Psoas muscle (tissue), 8 donors: ENCODE measurements around the gene CADM4. TPM values are rescaled to one million over a fixed set of nuclear protein-coding genes. Genes with fewer than 3 reads are reported as not detected.
"Not testable (repeated sequence)": the region's sequence is repeated elsewhere in the genome, so short reads cannot be mapped to it uniquely, and the experiment has no call there.

Experiments used
- ATAC-seq, 4 donors: fragments of 200-7000 bp; cut with Tn5 transposase; one replicate each; pipeline ENCODE4 v1.9.1; 2020; ENCODE audit warnings: moderate library complexity in 3 of 4, mild to moderate bottlenecking in 2 of 4
- DNase-seq, 2 donors: peaks; one replicate each; pipeline ENCODE4 v3.0.0-alpha.2; 2020
- H3K27ac ChIP-seq: fragments of 200-600 bp; one replicate; pipeline ENCODE4 v1.8.0; 2022
- H3K27me3 ChIP-seq, 3 donors: fragments of 200-600 bp in 1 of 3; one replicate each; pipeline versions ENCODE4 v1.6.1 to v1.8.0; 2013 to 2022; ENCODE audit warnings: low read length in 2 of 3, mild to moderate bottlenecking in 2 of 3, moderate library complexity in 1 of 3; ENCODE audit not compliant: insufficient read depth in 3 of 3
- H3K36me3 ChIP-seq, 2 donors: fragments of 200-600 bp in 1 of 2; one replicate each; pipeline versions ENCODE4 v1.6.1 to v1.8.0; 2013 to 2022; ENCODE audit warnings: low read depth in 1 of 2, mild to moderate bottlenecking in 1 of 2, moderate library complexity in 1 of 2; ENCODE audit not compliant: insufficient read depth in 1 of 2
- H3K4me1 ChIP-seq: fragments of 200-600 bp; one replicate; pipeline ENCODE4 v1.8.0; 2022
- H3K4me3 ChIP-seq: fragments of 200-600 bp; one replicate; pipeline ENCODE4 v1.8.0; 2022; ENCODE audit warnings: mild to moderate bottlenecking
- H3K9me3 ChIP-seq: fragments of 200-600 bp; one replicate; pipeline ENCODE4 v1.8.0; 2022
- CTCF ChIP-seq: fragments of 200-600 bp; IDR thresholded peaks from one replicate; pipeline ENCODE4 v1.8.0; 2022; ENCODE audit warnings: antibody characterized with exemption
- WGBS, 3 donors: extraction: QIAGEN DNeasy Blood & Tissue Kit; methylation state at CpG; one replicate each; pipeline versions ENCODE4 v1.1.6 to v1.1.7; 2013; 5-methylcytosine and 5-hydroxymethylcytosine counted together
- intact Hi-C, 2 donors: fragments of 100-400 bp; cut with DNase I; formaldehyde crosslinking; loops; one replicate each; pipeline versions ENCODE4 v1.11.0 to v1.14.2; 2022
- polyA plus RNA-seq, 3 donors: library from polyadenylated mRNA; stranded (reverse); fragments of 200-250 nt; gene quantifications; one replicate each; pipeline ENCODE4 v1.2.3, GENCODE V29; 2013
- total RNA-seq, 4 donors: library from RNA; stranded (reverse); fragmentation: NEBNext Ultra II Directional in 2 of 4; extraction: Animal tissue kit (Norgen Biotek cat#: 25700) in 2 of 4; gene quantifications; one replicate each; pipeline versions ENCODE4 v1.2.1 to v1.2.4, GENCODE V29; 2021 to 2023
- donor health status: healthy with polysubstance abuse.
- donor health status: DM: no; HTN: no; CAD: no; lungs with moderate emphysema.
- donor health status: Bipolar disorder and iron deficiency.
- donor health status: healthy.
- donor health status: DM: yes; HTN: yes; CAD: no.
- donor health status: DM: no; HTN: no; CAD: no.
- donor health status: DM: no; HTN: no; CAD: no.
- donor health status: DM: yes; HTN: yes; CAD: no.

The CADM4 gene
- total and polyA plus RNA-seq, 7 donors, result 1.8 to 10.6 (median 4.4) TPM

- intact Hi-C loops, result loop anchor here (10.0 kb wide), 1 partner anchor 213 kb away; no protein-coding TSS in a partner anchor
- 86 to 91% (median 91%) methylated on average over 2 of the region's 2 CpGs for WGBS, 3 donors
- TF ChIP-seq CTCF, result no peak
These were observed 18.4 kb upstream of the CADM4 start for GRCh38 chr19:43658001-43658400.

GRCh38 chr19:43656436-43656835 lies 16.8 kb upstream of the CADM4 start:
- TF ChIP-seq CTCF, result no peak
- ATAC-seq (no peak), DNase-seq (no peak)
- Histone ChIP-seq H3K27me3 (no peaks in the 10 kb centered on the region), H3K4me1 (no peaks in the 10 kb centered on the region), H3K4me3 (no peak overlapping the region), H3K36me3 (no peaks in the 10 kb centered on the region), H3K9me3 (peaks cover 6% of the 10 kb centered on the region), H3K27ac (no peak overlapping the region)
- intact Hi-C loops, result loop anchor here (10.0 kb wide), 1 partner anchor 212 kb away; no protein-coding TSS in a partner anchor
- WGBS, 3 donors, result 88 to 94% (median 93%) methylated on average over 6 of the region's 6 CpGs

More at GRCh38 chr19:43658001-43658400, 18.4 kb upstream of the CADM4 start:
- H3K27ac ChIP-seq, result no peak overlapping the region
- peaks cover 6% of the 10 kb centered on the region for H3K9me3 ChIP-seq
- H3K4me1 ChIP-seq, result no peaks in the 10 kb centered on the region
- H3K4me3 ChIP-seq, result no peak overlapping the region
- ATAC-seq (no peak), DNase-seq (no peak)
- no peaks in the 10 kb centered on the region for H3K36me3 ChIP-seq
- no peaks in the 10 kb centered on the region for H3K27me3 ChIP-seq

GRCh38 chr19:43652546-43652874 lies 12.9 kb upstream of the CADM4 start:
- no peak for ATAC-seq
- no peak overlapping the region for H3K27ac ChIP-seq
- no peak for TF ChIP-seq CTCF
- WGBS, 3 donors, result 66 to 72% (median 71%) methylated on average over 5 of the region's 5 CpGs
- H3K36me3 ChIP-seq, result peaks cover 0 to 9% of the 10 kb centered on the region in 2 donors
- no peak for DNase-seq
- no peaks in the 10 kb centered on the region for H3K27me3 ChIP-seq
- no peak overlapping the region for H3K4me3 ChIP-seq
- no peaks in the 10 kb centered on the region for H3K9me3 ChIP-seq
- intact Hi-C loops, result loop anchor here (5.0 to 10.0 kb wide), 4 partner anchors 100 to 1200 kb away; no protein-coding TSS in a partner anchor
- no peaks in the 10 kb centered on the region for H3K4me1 ChIP-seq

GRCh38 chr19:43651758-43652545 lies 12.3 kb upstream of the CADM4 start:
- WGBS, 3 donors, result 57 to 65% (median 58%) methylated on average over 14 of the region's 14 CpGs
- no peak overlapping the region for H3K4me3 ChIP-seq
- DNase-seq, result peak; percentile 48 to 60
- H3K9me3 ChIP-seq, result no peaks in the 10 kb centered on the region
- intact Hi-C loops, result loop anchor here (5.0 to 10.0 kb wide), 4 partner anchors 100 to 1200 kb away; no protein-coding TSS in a partner anchor
- TF ChIP-seq CTCF, result peak; percentile 60
- no peak overlapping the region for H3K27ac ChIP-seq
- H3K27me3 ChIP-seq, result no peaks in the 10 kb centered on the region
- peak; percentile 47 to 75 (median 70) for ATAC-seq
- H3K4me1 ChIP-seq, result no peaks in the 10 kb centered on the region
- H3K36me3 ChIP-seq, result peaks cover 0 to 9% of the 10 kb centered on the region in 2 donors

- not testable (repeated sequence) for H3K36me3 ChIP-seq, H3K4me1 ChIP-seq, ATAC-seq, DNase-seq, H3K27me3 ChIP-seq, H3K9me3 ChIP-seq, H3K4me3 ChIP-seq, H3K27ac ChIP-seq
- intact Hi-C loops, result loop anchor here (5.0 to 10.0 kb wide), 4 partner anchors 98 to 1198 kb away; no protein-coding TSS in a partner anchor
- WGBS, 3 donors, result 94 to 99% (median 96%) methylated on average over 7 of the region's 7 CpGs
These were observed 10.6 kb upstream of the CADM4 start for GRCh38 chr19:43650276-43650675.
